Fibroblast of lung (primary cell): Measurements from ENCODE around the gene THEM4. TPM values are rescaled to one million over a fixed set of nuclear protein-coding genes. Genes with fewer than 3 reads are reported as not detected.
A peak's percentile ranks its signal among the peaks of the same experiment; 100 is the strongest.

ENCODE experiments used
- DNase-seq, 2 donors: peaks; one replicate each; pipeline versions ENCODE4 v3.0.0 to v3.0.0-alpha.2; 2010; ENCODE audit warnings: low read depth in 2 of 2
- H2AFZ ChIP-seq: 2 replicates; pipeline ENCODE4 v1.5.1; 2012; ENCODE audit warnings: low read length, control low read depth, inconsistent platforms
- H3K27ac ChIP-seq: 2 replicates; pipeline ENCODE4 v1.5.1; 2011; ENCODE audit warnings: low read length, control low read depth; ENCODE audit not compliant: insufficient read depth
- H3K27me3 ChIP-seq: 2 replicates; pipeline ENCODE4 v1.5.1; 2011; ENCODE audit warnings: mild to moderate bottlenecking, low read length; ENCODE audit not compliant: control insufficient read depth, insufficient read depth
- H3K36me3 ChIP-seq: 2 replicates; pipeline ENCODE4 v1.5.1; 2011; ENCODE audit warnings: low read length; ENCODE audit not compliant: control insufficient read depth, insufficient read depth
- H3K4me1 ChIP-seq: 2 replicates; pipeline ENCODE4 v1.5.1; 2011; ENCODE audit warnings: low read length; ENCODE audit not compliant: control insufficient read depth, insufficient read depth; ENCODE audit errors: extremely low read depth
- H3K4me2 ChIP-seq: 2 replicates; pipeline ENCODE4 v1.5.1; 2011; ENCODE audit warnings: low read length, control low read depth; ENCODE audit not compliant: insufficient read depth; ENCODE audit errors: extremely low read depth
- H3K4me3 ChIP-seq, 4 experiments: fragments of 200-600 bp in 1 of 4; sonication (generic) in 1 of 4; replicated peaks in 1 of 4; 2 replicates each; pipeline ENCODE4 v1.5.1; 2011 to 2016; ENCODE audit warnings: low read length in 4 of 4, low read depth in 3 of 4, mild to moderate bottlenecking in 3 of 4, control low read depth in 2 of 4, inconsistent platforms in 1 of 4, mixed read lengths in 1 of 4; ENCODE audit not compliant: insufficient read depth in 1 of 4; ENCODE audit errors: control extremely low read depth in 1 of 4
- H3K79me2 ChIP-seq: 2 replicates; pipeline ENCODE4 v1.5.1; 2012; ENCODE audit warnings: mild to moderate bottlenecking, low read length, inconsistent platforms; ENCODE audit not compliant: control insufficient read depth, insufficient read depth
- H3K9ac ChIP-seq: 2 replicates; pipeline ENCODE4 v1.5.1; 2011; ENCODE audit warnings: mild to moderate bottlenecking, low read length, control low read depth; ENCODE audit not compliant: insufficient read depth
- H3K9me3 ChIP-seq: 2 replicates; pipeline ENCODE4 v1.5.1; 2012; ENCODE audit warnings: low read depth, low read length; ENCODE audit not compliant: control insufficient read depth, insufficient read depth
- H4K20me1 ChIP-seq: 2 replicates; pipeline ENCODE4 v1.5.1; 2011; ENCODE audit warnings: low read length; ENCODE audit not compliant: control insufficient read depth, insufficient read depth; ENCODE audit errors: extremely low read depth
- EZH2 ChIP-seq: IDR thresholded peaks from 2 replicates; pipeline ENCODE4 v1.5.1; 2012; ENCODE audit warnings: low read length, control low read depth, mild to moderate bottlenecking; ENCODE audit errors: missing control alignments
- polyA plus RNA-seq, 2 donors: library from polyadenylated mRNA; depleted of rRNA in 1 of 2; stranded (reverse) in 1 of 2; unstranded in 1 of 2; fragments of >200 nt; gene quantifications; 2 replicates each; pipeline ENCODE4 v1.2.1, GENCODE V29; 2011 to 2012; ENCODE audit warnings: missing spikeins in 1 of 2
- total RNA-seq: library from RNA; depleted of rRNA; stranded (reverse); fragments of >200 nt; gene quantifications from 2 replicates; pipeline ENCODE4 v1.2.1, GENCODE V29; 2014
- TF ChIP-seq, protein P1 (sequence below), 2 donors: IDR thresholded peaks in 1 of 2; conservative IDR thresholded peaks in 1 of 2; 1 replicate in 1 of 2; 2 replicates in 1 of 2; pipeline ENCODE4 v1.5.1; 2011 to 2012; ENCODE audit warnings: low read length in 2 of 2, control low read depth in 1 of 2, inconsistent platforms in 1 of 2, low read depth in 1 of 2, mild to moderate bottlenecking in 1 of 2

The THEM4 gene
- total and polyA plus RNA-seq, 2 donors (not counting 1 experiment from before 2014, with no cell fraction given): 6.4 to 18.7 TPM

DNA sequence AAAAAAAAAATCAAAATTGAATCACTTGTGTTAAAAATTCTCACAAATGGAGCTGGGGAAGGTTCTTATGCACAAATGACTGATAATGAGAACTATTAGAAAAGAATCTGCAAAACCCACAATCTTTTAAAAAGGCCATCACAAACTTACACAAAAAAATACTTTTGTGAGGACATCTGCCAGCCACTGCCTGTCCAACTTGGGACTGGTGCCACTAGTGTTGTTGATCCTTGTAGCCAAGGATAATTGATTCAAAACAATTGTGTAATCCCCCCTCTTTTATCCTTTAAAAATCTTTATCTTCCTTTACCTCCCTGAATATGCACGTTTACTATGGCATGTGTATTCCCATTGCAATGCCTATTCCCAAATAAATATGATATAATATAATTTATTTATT lies 39.2 kb upstream of the THEM4 start:
- no peak for DNase-seq
- Histone ChIP-seq H2AFZ (no peak overlapping the region), H3K4me1 (peaks cover 22% of the 10 kb centered on the region), H3K79me2 (no peaks in the 10 kb centered on the region), H3K4me3 (no peak overlapping the region), H3K27me3 (no peaks in the 10 kb centered on the region), H3K4me2 (no peak overlapping the region), H3K27ac (no peak overlapping the region), H3K36me3 (no peaks in the 10 kb centered on the region), H3K9me3 (no peaks in the 10 kb centered on the region), H4K20me1 (no peaks in the 10 kb centered on the region), H3K9ac (no peak overlapping the region)
- TF ChIP-seq, protein P1, sequence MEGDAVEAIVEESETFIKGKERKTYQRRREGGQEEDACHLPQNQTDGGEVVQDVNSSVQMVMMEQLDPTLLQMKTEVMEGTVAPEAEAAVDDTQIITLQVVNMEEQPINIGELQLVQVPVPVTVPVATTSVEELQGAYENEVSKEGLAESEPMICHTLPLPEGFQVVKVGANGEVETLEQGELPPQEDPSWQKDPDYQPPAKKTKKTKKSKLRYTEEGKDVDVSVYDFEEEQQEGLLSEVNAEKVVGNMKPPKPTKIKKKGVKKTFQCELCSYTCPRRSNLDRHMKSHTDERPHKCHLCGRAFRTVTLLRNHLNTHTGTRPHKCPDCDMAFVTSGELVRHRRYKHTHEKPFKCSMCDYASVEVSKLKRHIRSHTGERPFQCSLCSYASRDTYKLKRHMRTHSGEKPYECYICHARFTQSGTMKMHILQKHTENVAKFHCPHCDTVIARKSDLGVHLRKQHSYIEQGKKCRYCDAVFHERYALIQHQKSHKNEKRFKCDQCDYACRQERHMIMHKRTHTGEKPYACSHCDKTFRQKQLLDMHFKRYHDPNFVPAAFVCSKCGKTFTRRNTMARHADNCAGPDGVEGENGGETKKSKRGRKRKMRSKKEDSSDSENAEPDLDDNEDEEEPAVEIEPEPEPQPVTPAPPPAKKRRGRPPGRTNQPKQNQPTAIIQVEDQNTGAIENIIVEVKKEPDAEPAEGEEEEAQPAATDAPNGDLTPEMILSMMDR (conservative IDR thresholded peaks at IDR 0.05 in 1 of 2, IDR thresholded peaks at IDR 0.05 in 1 of 2; ENCODE audit: low read depth in 1 of 2, low read length in 2 of 2): no peak
- TF ChIP-seq EZH2: no peak

DNA sequence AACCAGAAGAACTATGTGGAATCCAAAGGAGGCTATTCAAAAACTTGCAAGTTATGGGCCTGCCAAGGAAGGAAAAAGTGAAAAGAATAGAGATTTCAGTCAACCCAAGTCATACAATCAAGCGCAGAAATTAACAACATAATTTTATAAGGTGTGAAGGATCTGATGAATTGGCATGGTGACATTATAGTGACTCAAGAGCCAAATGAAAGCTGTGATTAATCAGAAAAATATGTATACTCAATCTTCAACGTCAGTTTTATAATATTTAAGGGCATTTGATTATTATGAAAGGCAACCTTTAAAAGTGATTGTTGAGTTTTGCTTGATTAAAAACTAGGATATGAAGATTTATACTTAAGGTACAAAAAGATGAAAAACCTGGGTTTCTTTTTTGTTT lies 37.8 kb upstream of the THEM4 start:
- no peaks in the 10 kb centered on the region for H3K27me3 ChIP-seq
- H3K9me3 ChIP-seq: no peaks in the 10 kb centered on the region
- no peak overlapping the region for H3K4me2 ChIP-seq
- no peak overlapping the region for H3K9ac ChIP-seq
- no peak overlapping the region for H3K4me3 ChIP-seq
- H2AFZ ChIP-seq: no peak overlapping the region
- H3K79me2 ChIP-seq: no peaks in the 10 kb centered on the region
- DNase-seq: no peak
- H4K20me1 ChIP-seq: no peaks in the 10 kb centered on the region
- peaks cover 22% of the 10 kb centered on the region for H3K4me1 ChIP-seq
- H3K27ac ChIP-seq: peak overlapping the region; percentile 87
- TF ChIP-seq, protein P1 (conservative IDR thresholded peaks at IDR 0.05 in 1 of 2, IDR thresholded peaks at IDR 0.05 in 1 of 2; ENCODE audit: low read depth in 1 of 2, low read length in 2 of 2): no peak
- no peak for TF ChIP-seq EZH2
- no peaks in the 10 kb centered on the region for H3K36me3 ChIP-seq

DNA sequence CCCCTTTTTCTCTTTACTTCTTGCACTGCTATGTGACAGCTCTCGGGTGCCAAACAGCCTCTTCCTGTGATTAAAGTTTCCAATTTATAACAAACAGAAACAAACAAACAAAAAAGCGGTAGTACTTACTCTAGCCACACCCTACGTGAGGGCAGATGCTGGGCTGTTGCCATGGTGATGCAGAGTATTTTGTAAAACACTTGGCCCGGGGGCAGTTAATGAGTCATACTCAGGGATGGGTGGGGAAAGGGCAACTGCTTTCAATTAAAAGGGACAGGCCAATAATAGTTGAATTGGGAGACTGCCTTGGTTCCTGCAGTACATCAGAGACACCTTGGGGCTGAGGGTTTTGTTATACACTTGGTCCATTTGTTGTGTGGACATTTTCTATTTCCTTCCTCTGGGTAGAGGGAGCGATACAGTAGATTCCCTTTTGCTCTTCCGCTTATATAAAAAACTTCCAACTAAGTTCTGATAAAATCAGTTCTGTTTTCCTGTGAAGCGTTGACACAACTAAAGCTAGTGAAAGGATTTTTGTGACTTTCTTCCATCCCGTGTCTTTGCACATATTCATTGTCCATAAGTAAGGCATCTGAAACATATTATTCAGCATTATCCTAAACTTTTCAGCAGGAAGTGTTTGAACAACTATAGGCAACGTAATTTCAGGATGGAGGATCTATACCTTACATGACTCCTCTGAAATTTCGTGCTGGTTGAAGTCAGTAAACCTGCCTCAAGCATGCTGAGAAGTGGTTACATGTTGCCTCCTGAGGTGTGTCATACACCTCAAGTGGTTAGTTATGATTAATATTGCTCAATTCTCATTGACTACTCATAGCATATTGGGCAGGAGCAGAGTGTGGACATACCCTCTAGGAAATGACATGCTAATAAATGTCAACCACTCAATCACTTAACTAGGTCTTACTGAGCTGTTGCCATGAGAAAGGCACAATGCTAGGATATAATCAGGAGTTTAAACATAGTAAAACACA lies 36.7 kb upstream of the THEM4 start:
- peak overlapping the region; percentile 63 for H3K4me2 ChIP-seq
- peak overlapping the region; percentile 11 for H3K9ac ChIP-seq
- H3K79me2 ChIP-seq: no peaks in the 10 kb centered on the region
- H4K20me1 ChIP-seq: no peaks in the 10 kb centered on the region
- H3K27me3 ChIP-seq: no peaks in the 10 kb centered on the region
- TF ChIP-seq, protein P1 (conservative IDR thresholded peaks at IDR 0.05 in 1 of 2, IDR thresholded peaks at IDR 0.05 in 1 of 2; ENCODE audit: low read depth in 1 of 2, low read length in 2 of 2): no peak
- no peak for TF ChIP-seq EZH2
- no peaks in the 10 kb centered on the region for H3K36me3 ChIP-seq
- H3K4me3 ChIP-seq: no peak overlapping the region
- peaks cover 26% of the 10 kb centered on the region for H3K4me1 ChIP-seq
- no peaks in the 10 kb centered on the region for H3K9me3 ChIP-seq
- H2AFZ ChIP-seq: no peak overlapping the region
- peak overlapping the region; percentile 87 for H3K27ac ChIP-seq
- DNase-seq: peak; percentile 93 to 97
